GM10266 (cell line): Measurements from ENCODE around the gene CASP10.

Experiments
- DNase-seq: peaks from one replicate; pipeline ENCODE4 v3.0.0; 2012; ENCODE audit errors: extremely low spot score
- CTCF ChIP-seq: IDR thresholded peaks from 2 replicates; pipeline ENCODE4 v1.5.1; 2012; ENCODE audit warnings: mild to moderate bottlenecking, low read depth; ENCODE audit not compliant: control insufficient read depth, insufficient read depth; ENCODE audit errors: missing control alignments

CASP10 gene

GRCh38 chr2:201270293-201271001, 87.5 kb downstream of the CASP10 start:
- no peak for DNase-seq

GRCh38 chr2:201271917-201272316, 89.0 kb downstream of the CASP10 start:
- DNase-seq = no peak
- no peak for TF ChIP-seq CTCF

More at GRCh38 chr2:201270293-201271001, 87.5 kb downstream of the CASP10 start:
- no peak for TF ChIP-seq CTCF

GRCh38 chr2:201273330-201273983, 90.5 kb downstream of the CASP10 start:
- TF ChIP-seq CTCF = no peak

GRCh38 chr2:201275069-201275468, 92.1 kb downstream of the CASP10 start:
- TF ChIP-seq CTCF = no peak
- DNase-seq = no peak

More at GRCh38 chr2:201273330-201273983, 90.5 kb downstream of the CASP10 start:
- no peak for DNase-seq

DNA sequence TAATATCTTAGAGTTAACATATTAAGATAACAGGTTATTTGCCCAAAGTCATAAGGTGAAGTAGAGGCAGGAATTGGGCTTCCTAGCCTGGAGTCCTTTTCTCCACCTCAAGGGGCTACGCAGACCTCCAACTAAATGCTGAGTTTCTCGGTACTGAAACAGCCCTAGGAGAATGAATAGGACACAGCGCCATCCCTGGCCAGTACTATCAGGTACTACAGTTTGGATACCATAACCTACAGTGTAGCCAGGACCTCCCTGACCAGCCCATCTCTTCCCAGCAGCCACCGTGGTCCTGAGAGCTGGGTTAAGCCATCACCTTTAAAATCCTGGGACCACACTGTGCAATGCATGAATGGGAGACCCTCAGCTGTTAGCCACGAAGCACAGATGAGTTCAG, 93.0 kb downstream of the CASP10 start:
- no peak for DNase-seq
- no peak for TF ChIP-seq CTCF

- no peak for TF ChIP-seq CTCF
- DNase-seq = no peak
Observed at GRCh38 chr2:201276511-201276910, 93.6 kb downstream of the CASP10 start.
